ENCODE results near the gene AP5Z1. TPM values are rescaled to one million over a fixed set of nuclear protein-coding genes. Genes with fewer than 3 reads are reported as not detected.
A peak's percentile ranks its signal among the peaks of the same experiment; 100 is the strongest.

Gene AP5Z1
- polyA plus RNA-seq, 2 of the 4 experiments (the other 2 are of a cell fraction): 6.8 to 21.8 TPM

GRCh38 chr7:4775250-4775847 lies at the start of gene AP5Z1 (continued):
- TF ChIP-seq ZFP36 (IDR thresholded peaks at IDR 0.05; ENCODE audit: borderline replicate concordance, partially characterized antibody) (no peak), HEYL (CRISPR knock-in tag; IDR thresholded peaks at IDR 0.05) (no peak), KDM1A (IDR thresholded peaks at IDR 0.05; ENCODE audit: low read depth) (no peak), ZSCAN20 (CRISPR knock-in tag; IDR thresholded peaks at IDR 0.05) (no peak), EHMT2 (IDR thresholded peaks at IDR 0.05; ENCODE audit: low read depth) (no peak), TFCP2L1 (CRISPR knock-in tag; IDR thresholded peaks at IDR 0.05) (0 out of 2 replicates have a peak, but pooled peaks have one; percentile 50), BCL3 (IDR thresholded peaks at IDR 0.05) (no peak), HOXA7 (CRISPR knock-in tag; IDR thresholded peaks at IDR 0.05) (no peak), CEBPB (IDR thresholded peaks at IDR 0.05) (no peak), RARB (CRISPR knock-in tag; IDR thresholded peaks at IDR 0.05) (no peak), MYC (IDR thresholded peaks at IDR 0.05; ENCODE audit: borderline replicate concordance, low read length) (no peak), HOXB13 (CRISPR knock-in tag; IDR thresholded peaks at IDR 0.05; ENCODE audit: low read depth) (no peak), ESRRA (IDR thresholded peaks at IDR 0.05; ENCODE audit: borderline replicate concordance, low read length) (no peak), EP300 (IDR thresholded peaks at IDR 0.05) (no peak), BHLHE40 (IDR thresholded peaks at IDR 0.05; ENCODE audit: low read depth, low read length) (peak; percentile 96), ZNF302 (CRISPR knock-in tag; IDR thresholded peaks at IDR 0.05) (no peak), KDM5A (IDR thresholded peaks at IDR 0.05) (peak; percentile 93), NFE2L2 (conservative IDR thresholded peaks at IDR 0.05; ENCODE audit: low read length) (no peak), E2F6 (IDR thresholded peaks at IDR 0.05; ENCODE audit: borderline replicate concordance, low read depth) (no peak; the same call in 1 of the 2 replicates), JUNB (IDR thresholded peaks at IDR 0.05) (no peak), MAZ (IDR thresholded peaks at IDR 0.05; ENCODE audit: borderline replicate concordance, low read depth, low read length) (no peak), POLR2A (IDR thresholded peaks at IDR 0.05; ENCODE audit: low read length) (peak; percentile 78), RAD21 (conservative IDR thresholded peaks at IDR 0.05 in 1 of 2, IDR thresholded peaks at IDR 0.05 in 1 of 2) (no peak), FOSL2 (IDR thresholded peaks at IDR 0.05) (no peak), FOSL2 (CRISPR knock-in tag; IDR thresholded peaks at IDR 0.05) (peak; percentile 61), MAFK (IDR thresholded peaks at IDR 0.05; ENCODE audit: partially characterized antibody) (no peak), FOSB (CRISPR knock-in tag; IDR thresholded peaks at IDR 0.05) (no peak), RFX5 (IDR thresholded peaks at IDR 0.05) (no peak), HES2 (IDR thresholded peaks at IDR 0.05) (no peak), CBX2 (IDR thresholded peaks at IDR 0.05; ENCODE audit: borderline replicate concordance, low read depth) (no peak), NPAS2 (CRISPR knock-in tag; IDR thresholded peaks at IDR 0.05; ENCODE audit: borderline replicate concordance) (peak; percentile 86), ATOH8 (CRISPR knock-in tag; IDR thresholded peaks at IDR 0.05; ENCODE audit: low read depth) (no peak)
